OCI-LY1 (cell line): ENCODE data around the gene MPP2.

Source experiments
- H2AFZ ChIP-seq: fragments of 200-600 bp; sonication (generic), shearing (Covaris generic); 2 replicates; pipeline ENCODE4 v1.6.0; 2014; ENCODE audit warnings: antibody characterized with exemption, mild to moderate bottlenecking, low read length
- H3F3A ChIP-seq: fragments of 200-600 bp; sonication (generic), shearing (Covaris generic); 2 replicates; pipeline ENCODE4 v1.6.0; 2014; ENCODE audit warnings: mild to moderate bottlenecking, antibody characterized with exemption, low read length, moderate library complexity; ENCODE audit not compliant: insufficient read depth
- H3K27ac ChIP-seq: fragments of 200-600 bp; sonication (generic); 2 replicates; pipeline ENCODE4 v1.5.1; 2014; ENCODE audit warnings: low read length, mixed run types, mild to moderate bottlenecking, low read depth; ENCODE audit not compliant: poor library complexity, severe bottlenecking
- H3K27me3 ChIP-seq: fragments of 200-600 bp; sonication (generic); 2 replicates; pipeline ENCODE4 v1.6.0; 2014; ENCODE audit warnings: antibody characterized with exemption, mild to moderate bottlenecking, low read length, moderate library complexity; ENCODE audit not compliant: insufficient read depth
- H3K36me3 ChIP-seq: fragments of 200-600 bp; sonication (generic); 2 replicates; pipeline ENCODE4 v1.6.1; 2014; ENCODE audit warnings: mild to moderate bottlenecking, antibody characterized with exemption, low read length, moderate library complexity, mixed read lengths; ENCODE audit not compliant: insufficient read depth
- H3K4me1 ChIP-seq: fragments of 200-600 bp; sonication (generic); 2 replicates; pipeline ENCODE4 v1.5.1; 2014; ENCODE audit warnings: mild to moderate bottlenecking, low read length, moderate library complexity; ENCODE audit not compliant: insufficient read depth, severe bottlenecking
- H3K4me2 ChIP-seq: fragments of 200-600 bp; sonication (generic), shearing (Covaris generic); 2 replicates; pipeline ENCODE4 v1.6.1; 2014; ENCODE audit warnings: low read length
- H3K4me3 ChIP-seq: fragments of 200-600 bp; sonication (generic); 2 replicates; pipeline ENCODE4 v1.5.1; 2014; ENCODE audit warnings: low read length, low read depth, mild to moderate bottlenecking, mixed read lengths; ENCODE audit not compliant: poor library complexity, severe bottlenecking
- H3K79me2 ChIP-seq: fragments of 200-600 bp; shearing (Covaris generic); 2 replicates; pipeline ENCODE4 v1.6.1; 2016; ENCODE audit warnings: mixed run types, low read length, mixed read lengths; ENCODE audit not compliant: insufficient read depth
- H3K9ac ChIP-seq: fragments of 200-600 bp; sonication (generic), shearing (Covaris generic); 2 replicates; pipeline ENCODE4 v1.6.1; 2014; ENCODE audit warnings: mild to moderate bottlenecking, low read length, mixed read lengths
- H3K9me2 ChIP-seq: fragments of 200-600 bp; sonication (generic), shearing (Covaris generic); 2 replicates; pipeline ENCODE4 v1.6.1; 2014; ENCODE audit warnings: low read depth, mild to moderate bottlenecking, low read length, mixed read lengths
- H3K9me3 ChIP-seq: fragments of 200-600 bp; shearing (Covaris generic); 2 replicates; pipeline ENCODE4 v1.6.1; 2014; ENCODE audit warnings: low read length, mixed read lengths
- H4K20me1 ChIP-seq: fragments of 200-600 bp; sonication (generic), shearing (Covaris generic); 2 replicates; pipeline ENCODE4 v1.6.0; 2016; ENCODE audit warnings: mild to moderate bottlenecking, low read length; ENCODE audit not compliant: insufficient read depth
- CTCF ChIP-seq: fragments of 200-600 bp; sonication (generic), shearing (Covaris generic); IDR thresholded peaks from 2 replicates; pipeline ENCODE4 v1.5.1; 2017; ENCODE audit warnings: mild to moderate bottlenecking, antibody characterized with exemption, low read length, moderate library complexity, mixed read lengths
- EZH2 ChIP-seq: fragments of 200-600 bp; sonication (generic), shearing (Covaris generic); IDR thresholded peaks from 2 replicates; pipeline ENCODE4 v1.8.0; 2017; ENCODE audit warnings: borderline replicate concordance, mixed run types, mild to moderate bottlenecking, antibody characterized with exemption, low read length, moderate library complexity, mixed read lengths

MPP2 gene

GRCh38 chr17:43864161-43864984 lies 43.0 kb downstream of the MPP2 start:
- no peak for TF ChIP-seq CTCF
- TF ChIP-seq EZH2, result no peak
- no peaks in the 10 kb centered on the region for H3K9me3 ChIP-seq
- no peaks in the 10 kb centered on the region for H3K36me3 ChIP-seq
- no peak overlapping the region for H3K27ac ChIP-seq
- no peak overlapping the region for H3K9ac ChIP-seq
- H3K4me3 ChIP-seq, result no peak overlapping the region
- no peaks in the 10 kb centered on the region for H4K20me1 ChIP-seq
- no peaks in the 10 kb centered on the region for H3K9me2 ChIP-seq
- H2AFZ ChIP-seq, result no peak overlapping the region
- H3K4me1 ChIP-seq, result no peaks in the 10 kb centered on the region
- no peaks in the 10 kb centered on the region for H3K79me2 ChIP-seq
- H3K4me2 ChIP-seq, result no peak overlapping the region
- no peaks in the 10 kb centered on the region for H3F3A ChIP-seq
- H3K27me3 ChIP-seq, result peaks cover 12% of the 10 kb centered on the region

- Histone ChIP-seq H2AFZ (no peak overlapping the region), H3K27ac (no peak overlapping the region), H3K27me3 (peaks cover 11% of the 10 kb centered on the region; the same call in 1 of the 2 replicates), H3K9me2 (no peaks in the 10 kb centered on the region), H3K4me3 (no peak overlapping the region), H3K9ac (no peak overlapping the region), H4K20me1 (no peaks in the 10 kb centered on the region), H3F3A (no peaks in the 10 kb centered on the region), H3K79me2 (no peaks in the 10 kb centered on the region), H3K4me1 (no peaks in the 10 kb centered on the region), H3K36me3 (no peaks in the 10 kb centered on the region), H3K4me2 (no peak overlapping the region), H3K9me3 (no peaks in the 10 kb centered on the region)
- TF ChIP-seq CTCF (no peak), EZH2 (no peak)
Measured at GRCh38 chr17:43861960-43862359, 45.4 kb downstream of the MPP2 start.

- H3K9ac ChIP-seq, result no peak overlapping the region
- no peaks in the 10 kb centered on the region for H3F3A ChIP-seq
- no peaks in the 10 kb centered on the region for H3K9me3 ChIP-seq
- H4K20me1 ChIP-seq, result no peaks in the 10 kb centered on the region
- H3K4me2 ChIP-seq, result no peak overlapping the region
- H3K27ac ChIP-seq, result no peak overlapping the region
- H3K36me3 ChIP-seq, result no peaks in the 10 kb centered on the region
- TF ChIP-seq EZH2, result no peak
- TF ChIP-seq CTCF, result no peak
- H2AFZ ChIP-seq, result no peak overlapping the region
- H3K79me2 ChIP-seq, result no peaks in the 10 kb centered on the region
- no peaks in the 10 kb centered on the region for H3K4me1 ChIP-seq
- H3K9me2 ChIP-seq, result no peaks in the 10 kb centered on the region
- H3K4me3 ChIP-seq, result no peak overlapping the region
- H3K27me3 ChIP-seq, result peaks cover 11% of the 10 kb centered on the region; the same call in 1 of the 2 replicates
Measured at GRCh38 chr17:43860927-43861622, 46.3 kb downstream of the MPP2 start.
